IMR-90 (cell line): ENCODE results near the gene PRR16. TPM values are rescaled to one million over a fixed set of nuclear protein-coding genes. Genes with fewer than 3 reads are reported as not detected.

Experiments
- ATAC-seq: fragments of 200-7000 bp; cut with Tn5 transposase; 2 replicates; pipeline ENCODE4 v1.9.1; 2020; ENCODE audit warnings: low read depth, mild to moderate bottlenecking, moderate library complexity
- BruUV-seq: library from RNA; stranded (reverse); fragments of 400-500 nt; replicated peaks from 2 replicates; lab custom pipeline; 2021; lab: Mats Ljungman, UMichigan
- CTCF ChIA-PET: fragments of 300-600 bp; formaldehyde crosslinking; extraction: SDS; loops from one replicate; lab custom pipeline; 2021; ENCODE audit warnings: antibody characterized with exemption; lab: Yijun Ruan, JAX
- POLR2A ChIA-PET: fragments of 300-600 bp; sonication (Branson Sonifier 250); formaldehyde crosslinking; loops from one replicate; lab custom pipeline; 2022; ENCODE audit warnings: antibody characterized with exemption; ENCODE audit not compliant: unreplicated experiment; lab: Charles Lee
- DNase-seq: peaks from one replicate; pipeline ENCODE4 v3.0.0; 2013
- H2AFZ ChIP-seq: replicated peaks from 2 replicates; pipeline ENCODE3; 2013; ENCODE audit warnings: low read length, mild to moderate bottlenecking; ENCODE audit not compliant: poor library complexity
- H2AK5ac ChIP-seq: 2 replicates; pipeline ENCODE4 v1.6.1; 2013; ENCODE audit warnings: low read depth, low read length, inconsistent platforms
- H2AK9ac ChIP-seq: replicated peaks from 2 replicates; pipeline ENCODE3; 2013; ENCODE audit warnings: mild to moderate bottlenecking, low read depth, low read length, moderate library complexity; ENCODE audit not compliant: poor library complexity
- H2BK120ac ChIP-seq: 2 replicates; pipeline ENCODE4 v1.6.1; 2013; ENCODE audit warnings: low read depth, low read length, inconsistent platforms
- H2BK15ac ChIP-seq: 3 replicates; pipeline ENCODE4 v1.6.1; 2013; ENCODE audit warnings: low read depth, low read length, inconsistent platforms
- H2BK20ac ChIP-seq: 2 replicates; pipeline ENCODE4 v1.6.1; 2013; ENCODE audit warnings: low read depth, mild to moderate bottlenecking, inconsistent platforms, low read length, moderate library complexity
- H2BK5ac ChIP-seq: 2 replicates; pipeline ENCODE4 v1.6.1; 2013; ENCODE audit warnings: mild to moderate bottlenecking, low read depth, low read length, inconsistent platforms; ENCODE audit not compliant: poor library complexity, severe bottlenecking
- H3K14ac ChIP-seq: replicated peaks from 2 replicates; pipeline ENCODE4 v1.6.1; 2013; ENCODE audit warnings: low read depth, low read length, inconsistent platforms
- H3K18ac ChIP-seq: 2 replicates; pipeline ENCODE4 v1.6.1; 2013; ENCODE audit warnings: low read depth, low read length, control low read depth
- H3K23ac ChIP-seq: 2 replicates; pipeline ENCODE4 v1.6.1; 2013; ENCODE audit warnings: low read depth, low read length, inconsistent platforms
- H3K27ac ChIP-seq: 2 replicates; pipeline ENCODE4 v1.5.1; 2013; ENCODE audit warnings: mild to moderate bottlenecking, control low read depth, low read length; ENCODE audit not compliant: insufficient read depth
- H3K27me3 ChIP-seq: 2 replicates; pipeline ENCODE4 v1.6.1; 2013; ENCODE audit warnings: low read length; ENCODE audit not compliant: control insufficient read depth, insufficient read depth
- H3K36me3 ChIP-seq: 2 replicates; pipeline ENCODE4 v1.6.1; 2013; ENCODE audit warnings: low read length, mixed read lengths; ENCODE audit not compliant: control insufficient read depth, insufficient read depth
- H3K4ac ChIP-seq: 2 replicates; pipeline ENCODE4 v1.6.1; 2013; ENCODE audit warnings: low read depth, low read length, inconsistent platforms
- H3K4me1 ChIP-seq: 2 replicates; pipeline ENCODE4 v1.6.1; 2013; ENCODE audit warnings: low read length, mixed read lengths; ENCODE audit not compliant: control insufficient read depth, insufficient read depth
- H3K4me2 ChIP-seq: 2 replicates; pipeline ENCODE4 v1.6.1; 2013; ENCODE audit warnings: low read depth, mild to moderate bottlenecking, control low read depth, low read length, moderate library complexity
- H3K4me3 ChIP-seq: 2 replicates; pipeline ENCODE4 v1.5.1; 2013; ENCODE audit warnings: low read depth, mild to moderate bottlenecking, control low read depth, low read length, moderate library complexity; ENCODE audit not compliant: insufficient read depth
- H3K56ac ChIP-seq: 2 replicates; pipeline ENCODE4 v1.6.1; 2013; ENCODE audit warnings: low read length, inconsistent platforms; ENCODE audit not compliant: insufficient read depth; ENCODE audit errors: extremely low read depth
- H3K79me1 ChIP-seq, 2 experiments: 2 replicates each; pipeline ENCODE4 v1.6.1; 2013; ENCODE audit warnings: low read length in 2 of 2, inconsistent platforms in 1 of 2, low read depth in 1 of 2
- H3K9ac ChIP-seq: 2 replicates; pipeline ENCODE4 v1.6.1; 2013; ENCODE audit warnings: low read depth, low read length, control low read depth
- H3K9me1 ChIP-seq: 2 replicates; pipeline ENCODE4 v1.6.1; 2013; ENCODE audit warnings: low read length, inconsistent platforms; ENCODE audit not compliant: insufficient read depth
- H3K9me3 ChIP-seq: 2 replicates; pipeline ENCODE4 v1.6.1; 2013; ENCODE audit warnings: low read length; ENCODE audit not compliant: control insufficient read depth, insufficient read depth
- H4K20me1 ChIP-seq: 2 replicates; pipeline ENCODE4 v1.6.1; 2013; ENCODE audit warnings: low read length, inconsistent platforms; ENCODE audit not compliant: insufficient read depth
- H4K5ac ChIP-seq: 2 replicates; pipeline ENCODE4 v1.6.1; 2013; ENCODE audit warnings: mild to moderate bottlenecking, low read depth, low read length, control low read depth
- H4K8ac ChIP-seq, 2 experiments: 2 replicates each; pipeline ENCODE4 v1.6.1; 2013; ENCODE audit warnings: low read depth in 2 of 2, low read length in 2 of 2, control low read depth in 1 of 2, inconsistent platforms in 1 of 2
- H4K91ac ChIP-seq: 2 replicates; pipeline ENCODE4 v1.6.1; 2013; ENCODE audit warnings: low read depth, low read length, inconsistent platforms; ENCODE audit not compliant: insufficient read depth
- BHLHE40 ChIP-seq: fragments of 150-350 bp; IDR thresholded peaks from 2 replicates; pipeline ENCODE4 v1.6.1; 2016; ENCODE audit warnings: mild to moderate bottlenecking, low read depth, low read length
- CEBPB ChIP-seq: IDR thresholded peaks from 2 replicates; pipeline ENCODE4 v1.6.1; 2012; ENCODE audit warnings: low read depth, low read length, improper control_type of control experiment
- CHD1 ChIP-seq: IDR thresholded peaks from 2 replicates; pipeline ENCODE4 v1.6.1; 2012; ENCODE audit warnings: low read depth, low read length, improper control_type of control experiment
- CTCF ChIP-seq: conservative IDR thresholded peaks from 2 replicates; pipeline ENCODE4 v1.5.1; 2012; ENCODE audit warnings: mild to moderate bottlenecking, low read depth, low read length, improper control_type of control experiment
- ELK1 ChIP-seq: fragments of 150-350 bp; IDR thresholded peaks from 2 replicates; pipeline ENCODE4 v1.6.1; 2016; ENCODE audit warnings: low read depth, mild to moderate bottlenecking, low read length, moderate library complexity, borderline replicate concordance
- FOS ChIP-seq: fragments of 150-350 bp; IDR thresholded peaks from 2 replicates; pipeline ENCODE4 v1.6.1; 2016; ENCODE audit warnings: low read depth, low read length
- MAFK ChIP-seq: IDR thresholded peaks from 2 replicates; pipeline ENCODE4 v1.6.1; 2012; ENCODE audit warnings: low read depth, low read length, improper control_type of control experiment
- MAZ ChIP-seq: IDR thresholded peaks from 2 replicates; pipeline ENCODE4 v1.6.1; 2012; ENCODE audit warnings: low read depth, mild to moderate bottlenecking, low read length, improper control_type of control experiment, moderate library complexity, borderline replicate concordance
- MXI1 ChIP-seq: IDR thresholded peaks from 2 replicates; pipeline ENCODE4 v1.6.1; 2012; ENCODE audit warnings: low read depth, mild to moderate bottlenecking, low read length, moderate library complexity, borderline replicate concordance
- NFE2L2 ChIP-seq: fragments of 150-350 bp; IDR thresholded peaks from 2 replicates; pipeline ENCODE4 v1.6.1; 2016; ENCODE audit warnings: low read depth, mild to moderate bottlenecking, low read length
- POLR2A ChIP-seq: IDR thresholded peaks from 2 replicates; pipeline ENCODE4 v1.6.1; 2012; ENCODE audit warnings: mild to moderate bottlenecking, low read depth, low read length
- RAD21 ChIP-seq: IDR thresholded peaks from 2 replicates; pipeline ENCODE4 v1.6.1; 2012; ENCODE audit warnings: low read length, improper control_type of control experiment
- RCOR1 ChIP-seq: IDR thresholded peaks from 2 replicates; pipeline ENCODE4 v1.6.1; 2012; ENCODE audit warnings: mild to moderate bottlenecking, low read length, improper control_type of control experiment; ENCODE audit not compliant: insufficient replicate concordance
- RFX5 ChIP-seq: IDR thresholded peaks from 2 replicates; pipeline ENCODE4 v1.8.0; 2012; ENCODE audit warnings: low read depth, mild to moderate bottlenecking, low read length, moderate library complexity
- SMC3 ChIP-seq: fragments of 150-350 bp; IDR thresholded peaks from 2 replicates; pipeline ENCODE4 v1.6.1; 2016; ENCODE audit warnings: low read depth, mild to moderate bottlenecking, antibody characterized with exemption, low read length, moderate library complexity
- USF2 ChIP-seq: fragments of 150-350 bp; IDR thresholded peaks from 2 replicates; pipeline ENCODE4 v1.6.1; 2017; ENCODE audit warnings: mild to moderate bottlenecking, antibody characterized with exemption, low read length, low read depth
- WGBS, 2 experiments: methylation state at CpG; one replicate each; pipeline versions ENCODE4 v1.1.5 to v1.1.7; 2013; ENCODE audit warnings: missing lambda C conversion rate in 2 of 2; ENCODE audit not compliant: insufficient read length in 1 of 2; ENCODE audit errors: extremely low coverage in 2 of 2; 5-methylcytosine and 5-hydroxymethylcytosine counted together
- dilution Hi-C: fragments of 300-500 bp; cut with HindIII; formaldehyde crosslinking; loops from one replicate; pipeline ENCODE4 v1.14.3; 2018; ENCODE audit warnings: low sequenced_read_pairs; ENCODE audit not compliant: unreplicated experiment
- in situ Hi-C: fragments of 300-500 bp; cut with MboI; formaldehyde crosslinking; loops from 3 replicates; pipeline ENCODE4 v1.14.3; 2019; ENCODE audit warnings: low sequenced_read_pairs, inconsistent platforms, mixed read lengths
- intact Hi-C: fragments of 100-400 bp; cut with micrococcal nuclease; formaldehyde crosslinking; loops from 2 replicates; pipeline ENCODE4 v1.10.0; 2022
- polyA plus RNA-seq, 3 experiments: library from polyadenylated mRNA; depleted of rRNA; stranded (reverse); fragments of >200 nt; gene quantifications; 2 replicates each; pipeline ENCODE4 v1.2.3, GENCODE V29; 2012; ENCODE audit warnings: low replicate concordance in 1 of 3
- total RNA-seq: library from RNA; depleted of rRNA; stranded (reverse); fragments of >200 nt; gene quantifications from 2 replicates; pipeline ENCODE4 v1.2.3, GENCODE V29; 2012

The PRR16 gene
- total and polyA plus RNA-seq, 2 of the 4 experiments (the other 2 are of a cell fraction), result 9.9 to 45.2 TPM

- Histone ChIP-seq H3K4me1 (peaks cover 1% of the 10 kb centered on the region), H4K5ac (no peak overlapping the region), H2BK20ac (no peak overlapping the region), H4K8ac (no peak overlapping the region), H4K20me1 (no peaks in the 10 kb centered on the region), H3K4ac (no peak overlapping the region), H3K14ac (no peak overlapping the region), H3K4me2 (no peak overlapping the region), H2BK15ac (no peak overlapping the region; the same call in 2 of the 3 replicates), H2BK120ac (no peak overlapping the region), H3K27ac (no peak overlapping the region), H2AK9ac (no peak overlapping the region), H3K27me3 (no peaks in the 10 kb centered on the region), H3K4me3 (no peak overlapping the region), H3K23ac (no peak overlapping the region), H2AFZ (no peak overlapping the region), H3K18ac (no peak overlapping the region), H3K36me3 (no peaks in the 10 kb centered on the region), H3K9ac (no peak overlapping the region), H3K56ac (no peak overlapping the region), H3K9me1 (no peaks in the 10 kb centered on the region), H3K9me3 (no peaks in the 10 kb centered on the region), H2BK5ac (no peak overlapping the region), H2AK5ac (no peak overlapping the region), H4K91ac (no peak overlapping the region), H3K79me1 (peaks cover 3 to 33% of the 10 kb centered on the region in 2 experiments; a peak in 3 of 4 replicates)
- no CpG with 5 or more reads among the region's 3 CpGs for WGBS, 2 experiments
- no peak for TF ChIP-seq USF2
- TF ChIP-seq NFE2L2, result no peak
- TF ChIP-seq MAFK, result no peak
- no peak for TF ChIP-seq FOS
- no peak for TF ChIP-seq MAZ
- TF ChIP-seq RFX5, result no peak
- no peak for TF ChIP-seq ELK1
- TF ChIP-seq CEBPB, result no peak
- no peak for TF ChIP-seq MXI1
- TF ChIP-seq SMC3, result no peak
- no peak for TF ChIP-seq CHD1
- TF ChIP-seq RCOR1, result no peak
- TF ChIP-seq POLR2A, result no peak
- no peak for TF ChIP-seq BHLHE40
- no peak for TF ChIP-seq RAD21
- no peak for TF ChIP-seq CTCF
- intact Hi-C loops, result no loop called here
- in situ Hi-C loops, result no loop called here
- ChIA-PET CTCF (no interaction called here), POLR2A (no interaction called here)
- dilution Hi-C loops, result no loop called here
- no TSS peak for BruUV-seq
- DNase-seq (no peak), ATAC-seq (no peak)
Measured at GRCh38 chr5:120533581-120533980, 69.5 kb downstream of the PRR16 start.
